GM21737 (cell line): ENCODE results near the gene EMD.
A peak's percentile ranks its signal among the peaks of the same experiment; 100 is the strongest.
"Not testable (repeated sequence)": the region's sequence is repeated elsewhere in the genome, so short reads cannot be mapped to it uniquely, and the experiment has no call there.

Experiments
- ATAC-seq: cut with Tn5 transposase; IDR thresholded peaks from one replicate; pipeline ENCODE4 v1.9.1; 2021; ENCODE audit warnings: mild to moderate bottlenecking, moderate library complexity; ENCODE audit not compliant: unreplicated experiment

Gene EMD

DNA sequence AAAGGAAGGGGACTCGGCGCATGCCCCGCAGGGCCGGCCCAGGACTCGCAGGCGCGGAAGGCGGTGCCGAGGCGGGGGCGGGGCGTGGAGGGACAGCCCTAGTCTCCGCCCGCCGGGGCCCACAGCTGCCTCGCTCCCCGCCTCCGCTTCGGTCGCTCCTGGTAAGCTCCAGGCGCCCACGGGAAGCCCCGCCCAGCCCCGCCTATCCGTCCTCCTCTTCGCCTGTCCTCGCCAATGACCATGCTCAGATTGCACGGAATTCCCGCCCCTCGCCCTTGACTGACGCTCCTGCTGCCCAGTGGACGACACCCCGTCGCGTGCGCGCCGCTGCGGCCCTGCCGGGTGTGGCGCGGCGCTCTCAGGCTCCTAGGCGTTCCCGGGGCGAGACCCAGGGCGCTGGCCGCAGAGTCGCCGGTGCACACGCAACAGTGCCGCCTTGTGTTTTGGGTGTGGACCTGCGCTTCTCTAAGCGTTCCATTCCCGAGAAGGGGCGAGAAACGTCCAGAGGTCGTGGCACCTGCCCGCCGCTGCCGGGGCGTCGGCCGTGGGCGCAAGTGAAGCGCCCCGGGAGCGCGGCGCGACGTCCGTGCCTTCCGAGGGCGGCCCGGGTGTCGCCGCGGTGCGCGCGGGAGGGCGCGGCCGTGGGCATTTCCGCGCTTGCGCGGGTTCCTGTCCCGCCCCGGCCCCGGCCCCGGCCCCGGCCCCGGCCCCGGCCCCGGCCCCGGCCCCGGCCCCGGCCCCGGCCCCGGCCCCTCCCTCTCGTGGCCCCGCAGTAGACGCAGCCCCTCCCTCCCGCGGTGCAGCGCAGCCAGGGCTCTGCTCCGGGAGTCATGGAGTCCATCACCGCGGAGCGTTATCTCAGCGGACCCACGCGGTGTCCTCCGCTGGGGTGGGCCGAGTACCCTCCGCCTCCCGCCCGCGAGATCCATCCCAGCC, 11.0 kb downstream of the EMD start:
- ATAC-seq: peak; percentile 68

DNA sequence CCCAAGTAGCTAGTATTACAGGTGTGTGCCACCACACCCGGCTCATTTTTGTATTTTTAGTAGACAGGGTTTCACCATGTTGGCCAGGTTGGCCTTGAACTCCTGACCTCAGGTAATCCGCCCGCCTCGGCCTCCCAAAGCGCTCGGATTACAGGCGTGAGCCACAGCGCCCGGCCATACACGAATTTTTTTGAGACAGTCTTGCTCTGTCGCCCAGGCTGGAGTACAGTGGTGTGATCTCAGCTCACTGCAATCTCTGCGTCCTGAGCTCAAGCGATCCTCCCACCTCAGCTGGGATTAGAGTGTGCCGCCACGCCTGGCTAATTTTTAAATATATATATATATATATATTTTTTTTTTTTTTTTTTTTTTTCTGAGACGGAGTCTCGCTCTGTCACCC, 17.3 kb downstream of the EMD start:
- not testable (repeated sequence) for ATAC-seq

GRCh38 chrX:154396973-154397887, 18.1 kb downstream of the EMD start:
- peak; percentile 43 for ATAC-seq

- peak; percentile 69 for ATAC-seq
Measured at GRCh38 chrX:154397888-154398667, 19.0 kb downstream of the EMD start, which contains the start of gene RPL10. Gene RPL10 (plus strand): TSS chrX:154398377. CDS start chrX:154398520, 143 bp downstream.

GRCh38 chrX:154398668-154399526, 19.8 kb downstream of the EMD start:
- ATAC-seq: no peak

GRCh38 chrX:154399527-154400368, 20.7 kb downstream of the EMD start:
- ATAC-seq: no peak

DNA sequence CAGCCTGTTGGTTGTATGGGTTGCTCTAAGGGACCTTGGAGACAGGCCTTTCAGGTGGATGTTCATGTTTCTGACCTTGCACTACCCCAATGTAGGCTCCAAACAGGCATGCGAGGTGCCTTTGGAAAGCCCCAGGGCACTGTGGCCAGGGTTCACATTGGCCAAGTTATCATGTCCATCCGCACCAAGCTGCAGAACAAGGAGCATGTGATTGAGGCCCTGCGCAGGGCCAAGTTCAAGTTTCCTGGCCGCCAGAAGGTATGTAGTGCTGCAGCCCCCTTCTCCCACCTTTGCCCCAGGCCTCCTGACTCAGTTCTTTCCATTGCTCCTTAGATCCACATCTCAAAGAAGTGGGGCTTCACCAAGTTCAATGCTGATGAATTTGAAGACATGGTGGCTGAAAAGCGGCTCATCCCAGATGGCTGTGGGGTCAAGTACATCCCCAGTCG, 21.3 kb downstream of the EMD start:
- ATAC-seq: not testable (repeated sequence)

DNA sequence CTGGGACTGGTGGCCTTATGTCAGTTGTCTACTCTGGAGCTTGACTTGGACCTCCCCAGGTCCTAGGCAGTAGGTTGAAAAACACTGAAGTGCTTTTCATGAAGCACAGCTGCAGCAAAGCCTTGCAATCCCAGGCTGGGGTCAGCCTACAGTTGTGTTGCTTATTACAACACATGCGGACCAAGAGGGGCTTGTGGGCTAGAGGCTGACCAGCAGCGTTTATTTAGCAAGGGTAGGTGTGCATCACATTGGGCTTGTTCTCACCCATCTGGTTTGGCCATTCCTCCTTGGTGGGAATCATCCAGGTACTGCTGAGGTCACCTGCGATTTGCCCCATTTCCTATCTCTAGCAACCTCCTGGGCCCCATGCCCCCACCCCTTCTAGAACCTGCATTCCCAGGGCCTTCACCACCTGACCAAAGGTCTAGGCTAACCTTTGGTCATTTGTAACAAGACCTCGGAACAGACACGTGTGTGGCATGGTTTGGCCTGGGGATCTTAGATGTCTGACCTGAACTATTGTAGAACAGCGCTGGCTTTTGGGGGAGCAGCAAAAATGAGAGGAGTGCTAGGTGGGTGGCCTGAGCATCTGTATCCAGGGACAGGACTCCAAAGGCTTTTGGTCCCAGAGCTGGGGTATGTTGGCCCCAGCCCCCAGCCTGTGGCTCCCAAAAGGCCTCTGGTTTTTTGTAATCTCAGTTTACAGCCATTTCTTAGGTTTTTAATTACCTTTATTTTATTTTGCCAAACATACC, 22.1 kb downstream of the EMD start:
- no peak for ATAC-seq

DNA sequence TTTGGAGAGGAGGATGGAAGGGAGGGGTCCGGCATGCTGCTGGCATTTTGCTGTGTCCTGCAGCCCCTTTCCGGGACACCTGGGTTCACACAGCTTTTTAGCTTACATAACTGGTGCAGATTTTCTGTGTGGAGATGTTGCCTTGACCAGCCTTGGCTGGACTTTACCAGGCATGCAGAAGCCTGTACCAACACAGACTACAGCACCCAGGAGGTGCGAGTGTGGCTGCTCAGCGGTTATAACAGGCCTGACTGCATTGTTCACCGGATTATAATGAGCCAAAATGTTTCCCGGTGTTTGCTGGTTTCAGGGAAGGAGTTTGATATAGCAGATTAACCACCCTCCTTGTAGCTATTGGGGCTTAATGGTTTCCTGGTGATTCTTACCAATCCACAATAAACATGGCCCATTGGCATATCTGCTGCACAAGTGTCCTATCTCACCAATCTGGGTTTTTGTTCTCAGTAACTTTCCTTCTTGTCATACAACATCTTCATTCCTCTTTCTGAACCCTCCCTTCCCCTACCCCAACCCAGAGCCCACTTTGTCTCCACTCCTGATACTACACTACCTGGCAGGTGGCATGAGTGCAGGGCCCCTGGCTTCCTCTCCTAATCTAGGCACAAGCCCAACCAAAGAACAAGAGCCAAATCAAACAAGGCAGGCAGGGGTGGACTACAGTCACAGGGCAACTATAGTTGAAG, 23.0 kb downstream of the EMD start:
- ATAC-seq: no peak

GRCh38 chrX:154402622-154403127, 23.6 kb downstream of the EMD start:
- no peak for ATAC-seq

- ATAC-seq: no peak
Measured at GRCh38 chrX:154403192-154403591, 24.1 kb downstream of the EMD start.

- ATAC-seq: no peak
Measured at GRCh38 chrX:154403858-154404257, 24.8 kb downstream of the EMD start.

DNA sequence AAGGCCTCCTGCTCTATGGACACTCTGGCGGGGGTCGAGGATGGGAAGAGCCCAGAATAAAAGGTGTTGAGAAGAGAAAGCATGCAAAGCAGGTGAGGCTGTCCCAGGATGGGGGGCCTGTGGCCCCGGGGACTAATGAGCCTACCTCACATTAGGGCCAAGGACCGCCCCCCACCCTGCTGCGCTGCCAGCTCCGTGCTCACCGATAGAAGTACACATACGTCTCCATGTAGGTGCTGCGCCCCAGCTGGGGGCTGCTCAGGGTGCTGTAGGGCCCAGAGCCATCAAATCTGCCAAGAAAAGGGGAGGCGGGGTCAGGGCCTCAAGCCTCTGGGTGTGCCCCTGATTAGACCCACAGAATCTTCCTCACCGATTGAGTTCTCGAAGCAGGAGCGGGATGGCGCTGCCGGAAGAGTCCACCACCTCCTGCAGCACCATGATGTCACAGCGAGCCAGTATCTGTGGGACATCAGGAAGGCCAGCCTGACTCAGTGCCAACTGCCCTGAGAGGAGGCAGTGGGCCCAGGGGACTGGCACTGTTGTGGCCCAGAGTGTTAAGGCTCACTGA, 25.6 kb downstream of the EMD start:
- ATAC-seq: no peak

DNA sequence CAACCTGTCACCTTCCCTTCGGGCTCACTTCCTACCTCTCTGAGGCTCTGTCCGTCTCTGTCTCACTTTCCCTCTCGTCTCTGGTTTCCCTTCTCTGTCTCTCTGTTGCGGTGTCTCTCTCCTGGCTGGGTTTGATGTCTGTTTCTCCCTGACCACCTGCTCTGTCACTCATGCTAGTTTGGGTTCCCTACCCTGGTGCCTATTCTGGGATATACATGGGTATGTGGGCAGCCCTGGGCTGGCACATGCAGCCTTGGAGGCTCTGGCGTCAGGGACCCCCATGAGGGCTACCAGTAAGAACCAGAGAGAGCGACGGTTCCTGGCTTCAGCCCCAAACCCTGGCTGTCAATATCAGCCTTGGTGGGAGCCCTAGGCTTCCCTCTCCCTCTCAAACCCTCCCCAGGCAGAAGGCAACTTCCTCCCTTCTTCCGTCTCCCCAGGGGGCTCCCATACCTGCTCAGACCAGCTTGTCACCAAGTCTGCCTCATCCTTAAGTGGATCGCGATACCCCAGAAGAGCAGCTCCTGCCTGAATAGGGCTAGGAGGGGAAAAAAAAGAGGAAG, 29.6 kb downstream of the EMD start:
- ATAC-seq: peak; percentile 9

DNA sequence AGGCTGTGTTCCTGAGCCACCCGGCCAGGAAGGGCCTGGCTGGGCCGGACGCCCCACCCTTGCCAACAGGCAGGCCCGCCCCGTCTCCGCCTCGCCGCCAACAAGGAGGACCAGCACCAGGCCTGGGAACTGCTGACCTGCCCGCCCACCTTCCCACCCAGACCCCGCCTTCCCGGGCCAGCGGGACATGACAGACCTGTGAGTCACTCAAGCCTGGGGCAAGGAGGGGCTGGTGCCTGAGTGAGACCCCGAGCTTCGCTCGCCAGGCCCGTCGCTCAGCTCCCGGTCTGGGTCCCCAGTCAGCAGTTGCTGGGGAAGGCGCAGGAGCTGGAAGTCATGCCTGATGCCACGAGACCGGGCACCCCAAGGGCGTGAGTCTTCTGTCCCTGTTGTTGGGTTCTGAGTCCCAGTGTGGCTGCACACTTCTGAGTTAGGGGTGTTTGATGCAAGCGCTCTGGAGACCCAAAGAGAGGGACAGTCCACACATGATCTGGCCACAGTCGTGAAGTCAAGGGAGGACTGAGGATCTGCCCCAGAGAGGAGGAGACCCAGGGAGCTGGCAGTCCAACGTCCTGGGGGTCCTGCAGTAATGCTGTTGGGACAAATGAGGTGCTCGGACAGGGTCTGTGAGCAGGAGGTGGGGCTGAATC, 30.3 kb downstream of the EMD start, which contains the start of gene DNASE1L1:
TSS of gene DNASE1L1 (minus strand) at position 33 of the 650 bp plus-strand sequence. CDS start 3,686 bp downstream, outside the sequence.
- ATAC-seq: peak; percentile 39

GRCh38 chrX:154411981-154412340, 32.9 kb downstream of the EMD start:
- ATAC-seq: peak; percentile 50
